IMR-90 (cell line): Measurements from ENCODE around the gene MIR17HG. TPM values are rescaled to one million over a fixed set of nuclear protein-coding genes. Genes with fewer than 3 reads are reported as not detected.

Experiments used
- ATAC-seq: fragments of 200-7000 bp; cut with Tn5 transposase; 2 replicates; pipeline ENCODE4 v1.9.1; 2020; ENCODE audit warnings: low read depth, mild to moderate bottlenecking, moderate library complexity
- BruUV-seq: library from RNA; stranded (reverse); fragments of 400-500 nt; replicated peaks from 2 replicates; lab custom pipeline; 2021; lab: Mats Ljungman, UMichigan
- CTCF ChIA-PET: fragments of 300-600 bp; formaldehyde crosslinking; extraction: SDS; loops from one replicate; lab custom pipeline; 2021; ENCODE audit warnings: antibody characterized with exemption; lab: Yijun Ruan, JAX
- POLR2A ChIA-PET: fragments of 300-600 bp; sonication (Branson Sonifier 250); formaldehyde crosslinking; loops from one replicate; lab custom pipeline; 2022; ENCODE audit warnings: antibody characterized with exemption; ENCODE audit not compliant: unreplicated experiment; lab: Charles Lee
- DNase-seq: peaks from one replicate; pipeline ENCODE4 v3.0.0; 2013
- H2AFZ ChIP-seq: replicated peaks from 2 replicates; pipeline ENCODE3; 2013; ENCODE audit warnings: low read length, mild to moderate bottlenecking; ENCODE audit not compliant: poor library complexity
- H2AK5ac ChIP-seq: 2 replicates; pipeline ENCODE4 v1.6.1; 2013; ENCODE audit warnings: low read depth, low read length, inconsistent platforms
- H2AK9ac ChIP-seq: replicated peaks from 2 replicates; pipeline ENCODE3; 2013; ENCODE audit warnings: mild to moderate bottlenecking, low read depth, low read length, moderate library complexity; ENCODE audit not compliant: poor library complexity
- H2BK120ac ChIP-seq: 2 replicates; pipeline ENCODE4 v1.6.1; 2013; ENCODE audit warnings: low read depth, low read length, inconsistent platforms
- H2BK15ac ChIP-seq: 3 replicates; pipeline ENCODE4 v1.6.1; 2013; ENCODE audit warnings: low read depth, low read length, inconsistent platforms
- H2BK20ac ChIP-seq: 2 replicates; pipeline ENCODE4 v1.6.1; 2013; ENCODE audit warnings: low read depth, mild to moderate bottlenecking, inconsistent platforms, low read length, moderate library complexity
- H2BK5ac ChIP-seq: 2 replicates; pipeline ENCODE4 v1.6.1; 2013; ENCODE audit warnings: mild to moderate bottlenecking, low read depth, low read length, inconsistent platforms; ENCODE audit not compliant: poor library complexity, severe bottlenecking
- H3K14ac ChIP-seq: replicated peaks from 2 replicates; pipeline ENCODE4 v1.6.1; 2013; ENCODE audit warnings: low read depth, low read length, inconsistent platforms
- H3K18ac ChIP-seq: 2 replicates; pipeline ENCODE4 v1.6.1; 2013; ENCODE audit warnings: low read depth, low read length, control low read depth
- H3K23ac ChIP-seq: 2 replicates; pipeline ENCODE4 v1.6.1; 2013; ENCODE audit warnings: low read depth, low read length, inconsistent platforms
- H3K27ac ChIP-seq: 2 replicates; pipeline ENCODE4 v1.5.1; 2013; ENCODE audit warnings: mild to moderate bottlenecking, control low read depth, low read length; ENCODE audit not compliant: insufficient read depth
- H3K27me3 ChIP-seq: 2 replicates; pipeline ENCODE4 v1.6.1; 2013; ENCODE audit warnings: low read length; ENCODE audit not compliant: control insufficient read depth, insufficient read depth
- H3K36me3 ChIP-seq: 2 replicates; pipeline ENCODE4 v1.6.1; 2013; ENCODE audit warnings: low read length, mixed read lengths; ENCODE audit not compliant: control insufficient read depth, insufficient read depth
- H3K4ac ChIP-seq: 2 replicates; pipeline ENCODE4 v1.6.1; 2013; ENCODE audit warnings: low read depth, low read length, inconsistent platforms
- H3K4me1 ChIP-seq: 2 replicates; pipeline ENCODE4 v1.6.1; 2013; ENCODE audit warnings: low read length, mixed read lengths; ENCODE audit not compliant: control insufficient read depth, insufficient read depth
- H3K4me2 ChIP-seq: 2 replicates; pipeline ENCODE4 v1.6.1; 2013; ENCODE audit warnings: low read depth, mild to moderate bottlenecking, control low read depth, low read length, moderate library complexity
- H3K4me3 ChIP-seq: 2 replicates; pipeline ENCODE4 v1.5.1; 2013; ENCODE audit warnings: low read depth, mild to moderate bottlenecking, control low read depth, low read length, moderate library complexity; ENCODE audit not compliant: insufficient read depth
- H3K56ac ChIP-seq: 2 replicates; pipeline ENCODE4 v1.6.1; 2013; ENCODE audit warnings: low read length, inconsistent platforms; ENCODE audit not compliant: insufficient read depth; ENCODE audit errors: extremely low read depth
- H3K79me1 ChIP-seq, 2 experiments: 2 replicates each; pipeline ENCODE4 v1.6.1; 2013; ENCODE audit warnings: low read length in 2 of 2, inconsistent platforms in 1 of 2, low read depth in 1 of 2
- H3K9ac ChIP-seq: 2 replicates; pipeline ENCODE4 v1.6.1; 2013; ENCODE audit warnings: low read depth, low read length, control low read depth
- H3K9me1 ChIP-seq: 2 replicates; pipeline ENCODE4 v1.6.1; 2013; ENCODE audit warnings: low read length, inconsistent platforms; ENCODE audit not compliant: insufficient read depth
- H3K9me3 ChIP-seq: 2 replicates; pipeline ENCODE4 v1.6.1; 2013; ENCODE audit warnings: low read length; ENCODE audit not compliant: control insufficient read depth, insufficient read depth
- H4K20me1 ChIP-seq: 2 replicates; pipeline ENCODE4 v1.6.1; 2013; ENCODE audit warnings: low read length, inconsistent platforms; ENCODE audit not compliant: insufficient read depth
- H4K5ac ChIP-seq: 2 replicates; pipeline ENCODE4 v1.6.1; 2013; ENCODE audit warnings: mild to moderate bottlenecking, low read depth, low read length, control low read depth
- H4K8ac ChIP-seq, 2 experiments: 2 replicates each; pipeline ENCODE4 v1.6.1; 2013; ENCODE audit warnings: low read depth in 2 of 2, low read length in 2 of 2, control low read depth in 1 of 2, inconsistent platforms in 1 of 2
- H4K91ac ChIP-seq: 2 replicates; pipeline ENCODE4 v1.6.1; 2013; ENCODE audit warnings: low read depth, low read length, inconsistent platforms; ENCODE audit not compliant: insufficient read depth
- BHLHE40 ChIP-seq: fragments of 150-350 bp; IDR thresholded peaks from 2 replicates; pipeline ENCODE4 v1.6.1; 2016; ENCODE audit warnings: mild to moderate bottlenecking, low read depth, low read length
- CEBPB ChIP-seq: IDR thresholded peaks from 2 replicates; pipeline ENCODE4 v1.6.1; 2012; ENCODE audit warnings: low read depth, low read length, improper control_type of control experiment
- CHD1 ChIP-seq: IDR thresholded peaks from 2 replicates; pipeline ENCODE4 v1.6.1; 2012; ENCODE audit warnings: low read depth, low read length, improper control_type of control experiment
- FOS ChIP-seq: fragments of 150-350 bp; IDR thresholded peaks from 2 replicates; pipeline ENCODE4 v1.6.1; 2016; ENCODE audit warnings: low read depth, low read length
- MAFK ChIP-seq: IDR thresholded peaks from 2 replicates; pipeline ENCODE4 v1.6.1; 2012; ENCODE audit warnings: low read depth, low read length, improper control_type of control experiment
- MAZ ChIP-seq: IDR thresholded peaks from 2 replicates; pipeline ENCODE4 v1.6.1; 2012; ENCODE audit warnings: low read depth, mild to moderate bottlenecking, low read length, improper control_type of control experiment, moderate library complexity, borderline replicate concordance
- MXI1 ChIP-seq: IDR thresholded peaks from 2 replicates; pipeline ENCODE4 v1.6.1; 2012; ENCODE audit warnings: low read depth, mild to moderate bottlenecking, low read length, moderate library complexity, borderline replicate concordance
- NFE2L2 ChIP-seq: fragments of 150-350 bp; IDR thresholded peaks from 2 replicates; pipeline ENCODE4 v1.6.1; 2016; ENCODE audit warnings: low read depth, mild to moderate bottlenecking, low read length
- POLR2A ChIP-seq: IDR thresholded peaks from 2 replicates; pipeline ENCODE4 v1.6.1; 2012; ENCODE audit warnings: mild to moderate bottlenecking, low read depth, low read length
- RAD21 ChIP-seq: IDR thresholded peaks from 2 replicates; pipeline ENCODE4 v1.6.1; 2012; ENCODE audit warnings: low read length, improper control_type of control experiment
- RCOR1 ChIP-seq: IDR thresholded peaks from 2 replicates; pipeline ENCODE4 v1.6.1; 2012; ENCODE audit warnings: mild to moderate bottlenecking, low read length, improper control_type of control experiment; ENCODE audit not compliant: insufficient replicate concordance
- RFX5 ChIP-seq: IDR thresholded peaks from 2 replicates; pipeline ENCODE4 v1.8.0; 2012; ENCODE audit warnings: low read depth, mild to moderate bottlenecking, low read length, moderate library complexity
- SMC3 ChIP-seq: fragments of 150-350 bp; IDR thresholded peaks from 2 replicates; pipeline ENCODE4 v1.6.1; 2016; ENCODE audit warnings: low read depth, mild to moderate bottlenecking, antibody characterized with exemption, low read length, moderate library complexity
- WGBS, 2 experiments: methylation state at CpG; one replicate each; pipeline versions ENCODE4 v1.1.5 to v1.1.7; 2013; ENCODE audit warnings: missing lambda C conversion rate in 2 of 2; ENCODE audit not compliant: insufficient read length in 1 of 2; ENCODE audit errors: extremely low coverage in 2 of 2; 5-methylcytosine and 5-hydroxymethylcytosine counted together
- dilution Hi-C: fragments of 300-500 bp; cut with HindIII; formaldehyde crosslinking; loops from one replicate; pipeline ENCODE4 v1.14.3; 2018; ENCODE audit warnings: low sequenced_read_pairs; ENCODE audit not compliant: unreplicated experiment
- in situ Hi-C: fragments of 300-500 bp; cut with MboI; formaldehyde crosslinking; loops from 3 replicates; pipeline ENCODE4 v1.14.3; 2019; ENCODE audit warnings: low sequenced_read_pairs, inconsistent platforms, mixed read lengths
- intact Hi-C: fragments of 100-400 bp; cut with micrococcal nuclease; formaldehyde crosslinking; loops from 2 replicates; pipeline ENCODE4 v1.10.0; 2022
- polyA plus RNA-seq, 3 experiments: library from polyadenylated mRNA; depleted of rRNA; stranded (reverse); fragments of >200 nt; gene quantifications; 2 replicates each; pipeline ENCODE4 v1.2.3, GENCODE V29; 2012; ENCODE audit warnings: low replicate concordance in 1 of 3
- total RNA-seq: library from RNA; depleted of rRNA; stranded (reverse); fragments of >200 nt; gene quantifications from 2 replicates; pipeline ENCODE4 v1.2.3, GENCODE V29; 2012
- TF ChIP-seq, protein P1 (sequence below): fragments of 150-350 bp; IDR thresholded peaks from 2 replicates; pipeline ENCODE4 v1.6.1; 2016; ENCODE audit warnings: low read depth, mild to moderate bottlenecking, low read length, moderate library complexity, borderline replicate concordance
- TF ChIP-seq, protein P2 (sequence below): conservative IDR thresholded peaks from 2 replicates; pipeline ENCODE4 v1.5.1; 2012; ENCODE audit warnings: mild to moderate bottlenecking, low read depth, low read length, improper control_type of control experiment
- TF ChIP-seq, protein P3 (sequence below): fragments of 150-350 bp; IDR thresholded peaks from 2 replicates; pipeline ENCODE4 v1.6.1; 2017; ENCODE audit warnings: mild to moderate bottlenecking, antibody characterized with exemption, low read length, low read depth

The MIR17HG gene
- total and polyA plus RNA-seq, 2 of the 4 experiments (the other 2 are of a cell fraction) = 0.77 to 3.0 TPM

DNA sequence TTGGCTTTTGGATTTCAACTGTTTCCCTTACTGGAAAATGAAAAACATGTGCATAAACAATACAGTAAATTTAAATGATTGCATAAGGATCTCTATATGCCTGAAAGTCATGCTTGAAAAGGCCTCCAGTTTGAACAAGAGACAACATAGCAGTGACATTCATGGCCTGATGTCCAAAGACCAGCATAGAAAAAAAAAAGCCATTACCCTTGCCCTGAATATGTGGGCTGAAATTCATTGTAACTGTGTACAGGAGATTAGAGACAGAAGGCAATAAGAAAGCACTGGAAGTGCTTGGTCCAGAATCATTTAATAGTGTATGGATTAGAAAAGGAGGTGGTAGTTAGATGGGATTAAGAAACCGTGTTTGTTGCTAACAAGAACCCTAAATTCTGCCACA, 15.4 kb downstream of the MIR17HG start:
- no peak overlapping the region for H3K23ac ChIP-seq
- H3K4me1 ChIP-seq = no peaks in the 10 kb centered on the region
- no peak overlapping the region for H3K9ac ChIP-seq
- no peak overlapping the region for H4K5ac ChIP-seq
- H2AFZ ChIP-seq = no peak overlapping the region
- H2AK9ac ChIP-seq = no peak overlapping the region
- H2AK5ac ChIP-seq = no peak overlapping the region
- H3K9me3 ChIP-seq = no peaks in the 10 kb centered on the region
- ATAC-seq (no peak), DNase-seq (no peak)
- no peak overlapping the region for H4K91ac ChIP-seq
- no peak overlapping the region for H3K27ac ChIP-seq
- H3K14ac ChIP-seq = no peak overlapping the region
- no peak overlapping the region for H3K4me3 ChIP-seq
- ChIA-PET CTCF (no interaction called here), POLR2A (no interaction called here)
- H2BK120ac ChIP-seq = no peak overlapping the region
- no peak overlapping the region for H3K18ac ChIP-seq
- H4K8ac ChIP-seq = no peak overlapping the region
- no peak overlapping the region for H3K56ac ChIP-seq
- in situ Hi-C loops (no loop called here), dilution Hi-C loops (no loop called here), intact Hi-C loops (no loop called here)
- no CpG with 5 or more reads among the region's 1 CpG for WGBS, 2 experiments
- H2BK15ac ChIP-seq = no peak overlapping the region
- no peaks in the 10 kb centered on the region for H3K36me3 ChIP-seq
- BruUV-seq = no TSS peak
- no peaks in the 10 kb centered on the region for H3K27me3 ChIP-seq
- TF ChIP-seq MXI1 = no peak
- TF ChIP-seq FOS = no peak
- no peak for TF ChIP-seq RFX5
- no peak for TF ChIP-seq MAFK
- TF ChIP-seq, protein P1, sequence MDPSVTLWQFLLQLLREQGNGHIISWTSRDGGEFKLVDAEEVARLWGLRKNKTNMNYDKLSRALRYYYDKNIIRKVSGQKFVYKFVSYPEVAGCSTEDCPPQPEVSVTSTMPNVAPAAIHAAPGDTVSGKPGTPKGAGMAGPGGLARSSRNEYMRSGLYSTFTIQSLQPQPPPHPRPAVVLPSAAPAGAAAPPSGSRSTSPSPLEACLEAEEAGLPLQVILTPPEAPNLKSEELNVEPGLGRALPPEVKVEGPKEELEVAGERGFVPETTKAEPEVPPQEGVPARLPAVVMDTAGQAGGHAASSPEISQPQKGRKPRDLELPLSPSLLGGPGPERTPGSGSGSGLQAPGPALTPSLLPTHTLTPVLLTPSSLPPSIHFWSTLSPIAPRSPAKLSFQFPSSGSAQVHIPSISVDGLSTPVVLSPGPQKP = no peak
- TF ChIP-seq RCOR1 = no peak
- TF ChIP-seq CHD1 = no peak
- TF ChIP-seq, protein P2, sequence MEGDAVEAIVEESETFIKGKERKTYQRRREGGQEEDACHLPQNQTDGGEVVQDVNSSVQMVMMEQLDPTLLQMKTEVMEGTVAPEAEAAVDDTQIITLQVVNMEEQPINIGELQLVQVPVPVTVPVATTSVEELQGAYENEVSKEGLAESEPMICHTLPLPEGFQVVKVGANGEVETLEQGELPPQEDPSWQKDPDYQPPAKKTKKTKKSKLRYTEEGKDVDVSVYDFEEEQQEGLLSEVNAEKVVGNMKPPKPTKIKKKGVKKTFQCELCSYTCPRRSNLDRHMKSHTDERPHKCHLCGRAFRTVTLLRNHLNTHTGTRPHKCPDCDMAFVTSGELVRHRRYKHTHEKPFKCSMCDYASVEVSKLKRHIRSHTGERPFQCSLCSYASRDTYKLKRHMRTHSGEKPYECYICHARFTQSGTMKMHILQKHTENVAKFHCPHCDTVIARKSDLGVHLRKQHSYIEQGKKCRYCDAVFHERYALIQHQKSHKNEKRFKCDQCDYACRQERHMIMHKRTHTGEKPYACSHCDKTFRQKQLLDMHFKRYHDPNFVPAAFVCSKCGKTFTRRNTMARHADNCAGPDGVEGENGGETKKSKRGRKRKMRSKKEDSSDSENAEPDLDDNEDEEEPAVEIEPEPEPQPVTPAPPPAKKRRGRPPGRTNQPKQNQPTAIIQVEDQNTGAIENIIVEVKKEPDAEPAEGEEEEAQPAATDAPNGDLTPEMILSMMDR = no peak
- TF ChIP-seq CEBPB = no peak
- TF ChIP-seq, protein P3, sequence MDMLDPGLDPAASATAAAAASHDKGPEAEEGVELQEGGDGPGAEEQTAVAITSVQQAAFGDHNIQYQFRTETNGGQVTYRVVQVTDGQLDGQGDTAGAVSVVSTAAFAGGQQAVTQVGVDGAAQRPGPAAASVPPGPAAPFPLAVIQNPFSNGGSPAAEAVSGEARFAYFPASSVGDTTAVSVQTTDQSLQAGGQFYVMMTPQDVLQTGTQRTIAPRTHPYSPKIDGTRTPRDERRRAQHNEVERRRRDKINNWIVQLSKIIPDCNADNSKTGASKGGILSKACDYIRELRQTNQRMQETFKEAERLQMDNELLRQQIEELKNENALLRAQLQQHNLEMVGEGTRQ = no peak
- no peak for TF ChIP-seq NFE2L2
- TF ChIP-seq SMC3 = no peak
- TF ChIP-seq POLR2A = no peak
- TF ChIP-seq BHLHE40 = no peak
- TF ChIP-seq MAZ = no peak
- no peak for TF ChIP-seq RAD21
- no peak overlapping the region for H2BK5ac ChIP-seq
- no peak overlapping the region for H3K4me2 ChIP-seq
- no peaks in the 10 kb centered on the region for H4K20me1 ChIP-seq
- no peaks in the 10 kb centered on the region for H3K79me1 ChIP-seq
- H3K9me1 ChIP-seq = peaks cover 6% of the 10 kb centered on the region; the same call in 1 of the 2 replicates
- H3K4ac ChIP-seq = no peak overlapping the region
- no peak overlapping the region for H2BK20ac ChIP-seq
